ENCODE results near the gene MORF4L2.

MORF4L2 gene

GRCh38 chrX:103686199-103687072, at the start of gene MORF4L2:
TSS of gene MORF4L2 (minus strand) at chrX:103686699. CDS start at chrX:103677027, 9,672 bp downstream.
- peak; percentile 95 to 99 for DNase-seq (ENCODE audit: low spot score in 2 of 2)
- Histone ChIP-seq H3K4me3 (peak within 1 kb of the TSS; percentile 84), H3K36me3 (replicated peaks) (peaks cover 42% of the 10 kb centered on the region), H3K27me3 (ENCODE audit: low read depth) (no peaks in the 10 kb centered on the region), H3K4me1 (peaks cover 8% of the 10 kb centered on the region), H3K9me3 (no peaks in the 10 kb centered on the region)
- in situ Hi-C loops (cut with MboI; ENCODE audit: low sequenced_read_pairs) = loop anchor here (5.0 kb wide), 1 partner anchor 136 kb away; no protein-coding TSS in a partner anchor

- H3K27me3 ChIP-seq (ENCODE audit: low read depth) = peaks cover 13% of the 10 kb centered on the region
- H3K4me1 ChIP-seq = no peaks in the 10 kb centered on the region
- no peak overlapping the region for H3K4me3 ChIP-seq
- in situ Hi-C loops (cut with MboI; ENCODE audit: low sequenced_read_pairs) = no loop called here
- no peaks in the 10 kb centered on the region for H3K36me3 ChIP-seq (replicated peaks)
- no peak for DNase-seq (ENCODE audit: low spot score in 2 of 2)
- H3K9me3 ChIP-seq = no peaks in the 10 kb centered on the region
These were observed 47.7 kb upstream of the MORF4L2 start for GRCh38 chrX:103734125-103734760.

- Histone ChIP-seq H3K4me3 (no peak overlapping the region), H3K4me1 (no peaks in the 10 kb centered on the region), H3K9me3 (no peaks in the 10 kb centered on the region), H3K27me3 (ENCODE audit: low read depth) (peaks cover 25% of the 10 kb centered on the region), H3K36me3 (replicated peaks) (no peaks in the 10 kb centered on the region)
- DNase-seq (ENCODE audit: low spot score in 2 of 2) = no peak
- in situ Hi-C loops (cut with MboI; ENCODE audit: low sequenced_read_pairs) = no loop called here
These were observed 46.5 kb upstream of the MORF4L2 start for GRCh38 chrX:103733017-103733416.

- Histone ChIP-seq H3K36me3 (replicated peaks) (no peaks in the 10 kb centered on the region), H3K4me3 (no peak overlapping the region), H3K9me3 (no peaks in the 10 kb centered on the region), H3K4me1 (no peaks in the 10 kb centered on the region), H3K27me3 (ENCODE audit: low read depth) (peaks cover 32% of the 10 kb centered on the region)
- in situ Hi-C loops (cut with MboI; ENCODE audit: low sequenced_read_pairs) = no loop called here
- DNase-seq (ENCODE audit: low spot score in 2 of 2) = peak in 1 of 2 experiments; percentile 28
These were observed 44.4 kb upstream of the MORF4L2 start for GRCh38 chrX:103730796-103731493.

- Histone ChIP-seq H3K27me3 (ENCODE audit: low read depth) (peaks cover 34% of the 10 kb centered on the region), H3K9me3 (no peaks in the 10 kb centered on the region), H3K36me3 (replicated peaks) (no peaks in the 10 kb centered on the region), H3K4me3 (no peak overlapping the region), H3K4me1 (no peaks in the 10 kb centered on the region)
- no peak for DNase-seq (ENCODE audit: low spot score in 2 of 2)
- in situ Hi-C loops (cut with MboI; ENCODE audit: low sequenced_read_pairs) = no loop called here
These were observed 43.8 kb upstream of the MORF4L2 start for GRCh38 chrX:103730147-103730795.

- no peaks in the 10 kb centered on the region for H3K9me3 ChIP-seq
- no peak overlapping the region for H3K4me3 ChIP-seq
- no peak for DNase-seq (ENCODE audit: low spot score in 2 of 2)
- in situ Hi-C loops (cut with MboI; ENCODE audit: low sequenced_read_pairs) = no loop called here
- H3K4me1 ChIP-seq = no peaks in the 10 kb centered on the region
- H3K36me3 ChIP-seq (replicated peaks) = no peaks in the 10 kb centered on the region
- peaks cover 34% of the 10 kb centered on the region for H3K27me3 ChIP-seq (ENCODE audit: low read depth)
These were observed 42.5 kb upstream of the MORF4L2 start for GRCh38 chrX:103729015-103729414.

- no peak overlapping the region for H3K4me3 ChIP-seq
- H3K27me3 ChIP-seq (ENCODE audit: low read depth) = peaks cover 34% of the 10 kb centered on the region
- no peaks in the 10 kb centered on the region for H3K4me1 ChIP-seq
- no peaks in the 10 kb centered on the region for H3K36me3 ChIP-seq (replicated peaks)
- in situ Hi-C loops (cut with MboI; ENCODE audit: low sequenced_read_pairs) = no loop called here
- no peaks in the 10 kb centered on the region for H3K9me3 ChIP-seq
- no peak for DNase-seq (ENCODE audit: low spot score in 2 of 2)
These were observed 40.6 kb upstream of the MORF4L2 start for GRCh38 chrX:103727115-103727514.

- in situ Hi-C loops (cut with MboI; ENCODE audit: low sequenced_read_pairs) = no loop called here
- H3K27me3 ChIP-seq (ENCODE audit: low read depth) = peaks cover 33% of the 10 kb centered on the region
- no peak overlapping the region for H3K4me3 ChIP-seq
- no peaks in the 10 kb centered on the region for H3K36me3 ChIP-seq (replicated peaks)
- H3K9me3 ChIP-seq = no peaks in the 10 kb centered on the region
- no peaks in the 10 kb centered on the region for H3K4me1 ChIP-seq
- DNase-seq (ENCODE audit: low spot score in 2 of 2) = no peak
These were observed 40.0 kb upstream of the MORF4L2 start for GRCh38 chrX:103726477-103726876.

GRCh38 chrX:103722505-103722904, 36.0 kb upstream of the MORF4L2 start:
- in situ Hi-C loops (cut with MboI; ENCODE audit: low sequenced_read_pairs) = no loop called here
- no peaks in the 10 kb centered on the region for H3K36me3 ChIP-seq (replicated peaks)
- peaks cover 8% of the 10 kb centered on the region; the same call in 1 of the 2 replicates for H3K27me3 ChIP-seq (ENCODE audit: low read depth)
- H3K9me3 ChIP-seq = no peaks in the 10 kb centered on the region
- H3K4me3 ChIP-seq = no peak overlapping the region
- DNase-seq (ENCODE audit: low spot score in 2 of 2) = no peak
- H3K4me1 ChIP-seq = no peaks in the 10 kb centered on the region

- H3K9me3 ChIP-seq = no peaks in the 10 kb centered on the region
These were observed 31.6 kb upstream of the MORF4L2 start for GRCh38 chrX:103718120-103718519.

GRCh38 chrX:103716962-103717361, 30.5 kb upstream of the MORF4L2 start:
- Histone ChIP-seq H3K4me3 (no peak overlapping the region), H3K4me1 (no peaks in the 10 kb centered on the region), H3K27me3 (ENCODE audit: low read depth) (peaks cover 6% of the 10 kb centered on the region; the same call in 1 of the 2 replicates), H3K36me3 (replicated peaks) (no peaks in the 10 kb centered on the region), H3K9me3 (no peaks in the 10 kb centered on the region)
- in situ Hi-C loops (cut with MboI; ENCODE audit: low sequenced_read_pairs) = no loop called here
- DNase-seq (ENCODE audit: low spot score in 2 of 2) = no peak

More at GRCh38 chrX:103718120-103718519, 31.6 kb upstream of the MORF4L2 start:
- Histone ChIP-seq H3K36me3 (replicated peaks) (no peaks in the 10 kb centered on the region), H3K4me1 (no peaks in the 10 kb centered on the region), H3K4me3 (no peak overlapping the region), H3K27me3 (ENCODE audit: low read depth) (peaks cover 6% of the 10 kb centered on the region; the same call in 1 of the 2 replicates)
- no peak for DNase-seq (ENCODE audit: low spot score in 2 of 2)
- in situ Hi-C loops (cut with MboI; ENCODE audit: low sequenced_read_pairs) = no loop called here

- Histone ChIP-seq H3K9me3 (no peaks in the 10 kb centered on the region), H3K4me1 (no peaks in the 10 kb centered on the region), H3K36me3 (replicated peaks) (no peaks in the 10 kb centered on the region), H3K27me3 (ENCODE audit: low read depth) (peaks cover 2% of the 10 kb centered on the region; the same call in 1 of the 2 replicates), H3K4me3 (no peak within 1 kb of the TSS)
- no peak for DNase-seq (ENCODE audit: low spot score in 2 of 2)
- in situ Hi-C loops (cut with MboI; ENCODE audit: low sequenced_read_pairs) = loop anchor here (5.0 kb wide), 1 partner anchor 67 kb away; the partner anchor contains the start of gene PLP1
These were observed 24.1 kb upstream of the MORF4L2 start, which contains the start of gene TMEM31 for GRCh38 chrX:103710609-103711008. TSS of gene TMEM31 (plus strand) at chrX:103710909. CDS start at chrX:103712259, 1,350 bp downstream.

GRCh38 chrX:103704863-103705262, 18.4 kb upstream of the MORF4L2 start:
- Histone ChIP-seq H3K9me3 (no peaks in the 10 kb centered on the region), H3K4me3 (no peak overlapping the region), H3K36me3 (replicated peaks) (no peaks in the 10 kb centered on the region), H3K27me3 (ENCODE audit: low read depth) (peaks cover 2% of the 10 kb centered on the region), H3K4me1 (no peaks in the 10 kb centered on the region)
- no peak for DNase-seq (ENCODE audit: low spot score in 2 of 2)
- in situ Hi-C loops (cut with MboI; ENCODE audit: low sequenced_read_pairs) = no loop called here
